ENCODE data around the gene GRSF1.

DNA sequence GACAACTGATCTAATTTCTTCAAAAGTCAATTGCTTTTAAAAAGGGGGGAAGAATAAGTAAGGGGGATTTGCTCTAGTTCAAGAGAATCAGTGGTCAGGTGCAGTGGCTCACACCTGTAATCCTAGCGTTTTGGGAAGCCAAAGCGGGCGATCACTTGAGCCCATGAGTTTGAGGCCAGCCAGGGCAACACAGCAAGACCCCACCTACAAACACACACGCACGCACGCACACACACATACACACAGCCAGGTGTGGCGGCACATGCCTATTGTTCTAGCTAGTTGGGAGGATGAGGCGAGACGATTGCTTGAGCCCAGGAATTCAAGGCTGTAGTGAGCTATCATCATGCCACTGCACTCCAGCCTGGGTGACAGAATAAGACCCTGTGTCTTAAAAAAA is 9.6 kb downstream of the GRSF1 start:
- TF ChIP-seq, protein P1, sequence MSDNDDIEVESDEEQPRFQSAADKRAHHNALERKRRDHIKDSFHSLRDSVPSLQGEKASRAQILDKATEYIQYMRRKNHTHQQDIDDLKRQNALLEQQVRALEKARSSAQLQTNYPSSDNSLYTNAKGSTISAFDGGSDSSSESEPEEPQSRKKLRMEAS (IDR thresholded peaks at IDR 0.05), result no peak
- TF ChIP-seq EP300 (IDR thresholded peaks at IDR 0.05; ENCODE audit: borderline replicate concordance) (no peak), CREB1 (IDR thresholded peaks at IDR 0.05; ENCODE audit: low read depth) (no peak)
